KBM-7 (cell line): ENCODE data around the gene SMG6.
A peak's percentile ranks its signal among the peaks of the same experiment; 100 is the strongest.
"Not testable (repeated sequence)": the region's sequence is repeated elsewhere in the genome, so short reads cannot be mapped to it uniquely, and the experiment has no call there.

ENCODE experiments used
- DNase-seq: peaks from one replicate; pipeline ENCODE4 v3.0.0-alpha.2; 2015
- in situ Hi-C: fragments of 300-500 bp; cut with MboI; formaldehyde crosslinking; loops from 2 replicates; pipeline ENCODE4 v1.14.3; 2020; ENCODE audit warnings: low sequenced_read_pairs, low pct_unique_long_range_greater_than_20kb, mixed read lengths

The SMG6 gene

GRCh38 chr17:2018716-2019510 is 284.7 kb downstream of the SMG6 start:
- in situ Hi-C loops: no loop called here
- DNase-seq: no peak

GRCh38 chr17:2017274-2017941 is 286.2 kb downstream of the SMG6 start:
- in situ Hi-C loops: no loop called here
- DNase-seq: peak; percentile 17

- no peak for DNase-seq
- in situ Hi-C loops: no loop called here
Observed at GRCh38 chr17:2016494-2016893, 287.1 kb downstream of the SMG6 start.

- no peak for DNase-seq
- in situ Hi-C loops: no loop called here
Observed at GRCh38 chr17:2015314-2015713, 288.3 kb downstream of the SMG6 start.

GRCh38 chr17:2013994-2014317 is 289.6 kb downstream of the SMG6 start:
- in situ Hi-C loops: no loop called here
- no peak for DNase-seq

GRCh38 chr17:2013220-2013993 is 290.2 kb downstream of the SMG6 start:
- DNase-seq, in situ Hi-C loops: not testable (repeated sequence)

GRCh38 chr17:2012499-2012898 is 291.1 kb downstream of the SMG6 start:
- no peak for DNase-seq
- in situ Hi-C loops: no loop called here

GRCh38 chr17:2011411-2012371 is 291.9 kb downstream of the SMG6 start:
- DNase-seq: peak; percentile 72

More at GRCh38 chr17:2011411-2012371, 291.9 kb downstream of the SMG6 start:
- in situ Hi-C loops: no loop called here
